Measurements from ENCODE around the gene IPCEF1.
"Not testable (repeated sequence)": the region's sequence is repeated elsewhere in the genome, so short reads cannot be mapped to it uniquely, and the experiment has no call there.

IPCEF1 gene

GRCh38 chr6:154371281-154371680, 14.7 kb upstream of the IPCEF1 start:
- DNase-seq (ENCODE audit: low read depth), result no peak

GRCh38 chr6:154370545-154370944, 13.9 kb upstream of the IPCEF1 start:
- no peak for DNase-seq (ENCODE audit: low read depth)

DNA sequence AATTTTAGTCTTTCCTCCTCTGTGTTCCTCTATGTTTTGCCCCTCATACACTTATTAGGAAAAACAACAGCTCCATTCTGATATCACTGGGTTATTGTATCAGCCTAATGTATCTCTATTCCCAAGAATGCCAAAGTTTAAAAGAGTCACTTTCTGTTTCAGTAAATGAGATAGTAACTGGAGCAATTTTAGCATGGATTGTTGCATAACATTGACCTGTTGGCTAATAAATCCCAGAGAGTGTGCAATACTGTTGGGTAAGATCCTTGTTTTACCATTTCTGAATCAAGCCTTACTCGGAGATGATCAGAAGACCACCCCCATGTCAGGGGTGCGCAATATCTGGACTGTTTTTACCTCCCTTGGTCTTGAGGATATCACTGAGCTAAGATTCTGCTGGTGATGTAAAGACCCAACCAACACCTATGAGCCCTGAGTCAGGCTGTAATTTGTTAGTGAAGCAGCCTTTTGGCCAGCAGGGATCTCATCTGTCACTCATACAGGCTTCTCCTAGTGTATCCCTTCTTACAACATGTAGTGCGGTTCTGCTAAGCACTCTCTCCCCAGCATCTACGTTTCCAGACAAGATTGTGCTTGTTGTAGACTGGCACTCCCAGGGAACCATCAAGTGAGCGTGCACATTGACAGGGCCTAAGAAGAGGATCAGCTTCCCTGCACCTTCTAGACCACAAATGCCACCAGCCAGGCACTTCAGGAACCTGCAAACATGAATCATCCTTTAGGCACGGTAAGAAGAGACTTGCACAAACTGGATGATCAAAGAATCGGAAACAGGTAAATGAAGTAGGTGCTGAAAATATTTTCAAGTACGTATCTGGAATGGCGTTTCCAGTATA, 11.5 kb upstream of the IPCEF1 start:
- no peak for DNase-seq (ENCODE audit: low read depth)

DNA sequence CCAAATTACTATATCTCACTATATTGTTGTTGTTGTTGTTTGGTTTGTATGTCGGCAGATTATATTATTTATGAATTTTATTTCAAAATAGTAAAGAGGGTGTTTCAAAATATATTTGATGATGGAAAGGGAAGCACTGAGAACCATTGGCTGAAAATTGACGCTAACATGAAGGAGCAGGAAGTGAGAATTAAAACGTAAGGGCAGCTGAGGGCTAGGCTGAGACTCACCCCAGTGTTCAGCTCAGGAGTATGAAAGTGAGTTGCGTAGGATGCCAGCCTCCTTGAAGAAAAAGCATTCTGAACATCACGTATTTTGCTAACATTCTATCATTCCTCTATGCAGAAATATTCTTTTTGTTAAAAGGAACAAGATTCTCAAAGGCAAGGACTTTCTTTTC, 10.7 kb upstream of the IPCEF1 start:
- no peak for DNase-seq (ENCODE audit: low read depth)

DNA sequence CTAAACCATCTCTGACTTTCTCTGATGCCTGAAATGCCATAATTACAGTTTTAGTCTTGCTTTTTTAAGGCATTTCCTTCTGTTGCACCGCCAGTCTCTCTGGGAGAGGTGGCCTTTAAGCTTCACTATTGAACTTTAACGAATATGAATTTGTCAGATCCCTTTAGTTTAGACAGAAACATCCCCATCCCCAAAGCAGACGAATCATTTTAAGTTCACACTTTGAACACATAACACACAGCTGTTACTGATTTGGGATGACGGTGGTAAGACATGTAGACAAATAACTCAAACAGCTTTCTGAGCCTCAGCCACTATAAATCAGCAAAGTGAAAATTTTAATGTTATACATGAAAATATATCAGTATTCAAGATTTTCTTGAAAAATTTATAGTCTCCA, 7.2 kb upstream of the IPCEF1 start:
- no peak for DNase-seq (ENCODE audit: low read depth)

- no peak for DNase-seq (ENCODE audit: low read depth)
Measured at GRCh38 chr6:154361476-154361875, 4.9 kb upstream of the IPCEF1 start.

GRCh38 chr6:154360476-154360875, 3.9 kb upstream of the IPCEF1 start:
- no peak for DNase-seq (ENCODE audit: low read depth)

DNA sequence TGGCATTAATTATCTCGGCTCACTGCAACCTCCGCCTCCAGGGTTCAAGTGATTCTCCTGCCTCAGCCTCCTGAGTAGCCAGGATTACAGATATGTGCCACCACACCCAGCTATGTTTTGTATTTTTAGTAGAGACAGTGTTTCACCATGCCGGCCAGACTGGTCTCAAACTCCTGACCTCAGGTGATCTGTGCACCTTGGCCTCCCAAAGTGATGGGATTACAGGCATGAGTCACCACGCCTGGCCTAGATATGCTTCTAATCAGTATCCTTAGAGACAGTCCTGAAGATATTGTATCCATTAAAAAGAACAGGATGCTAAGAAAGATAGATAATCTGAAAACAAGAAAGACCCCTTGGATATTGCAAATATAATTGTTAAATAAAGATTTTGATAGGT, 3.1 kb upstream of the IPCEF1 start:
- DNase-seq (ENCODE audit: low read depth), result no peak

GRCh38 chr6:154359161-154359574, 2.6 kb upstream of the IPCEF1 start:
- DNase-seq (ENCODE audit: low read depth), result no peak

- no peak for DNase-seq (ENCODE audit: low read depth)
Measured at GRCh38 chr6:154358019-154358545, 1.5 kb upstream of the IPCEF1 start.

DNA sequence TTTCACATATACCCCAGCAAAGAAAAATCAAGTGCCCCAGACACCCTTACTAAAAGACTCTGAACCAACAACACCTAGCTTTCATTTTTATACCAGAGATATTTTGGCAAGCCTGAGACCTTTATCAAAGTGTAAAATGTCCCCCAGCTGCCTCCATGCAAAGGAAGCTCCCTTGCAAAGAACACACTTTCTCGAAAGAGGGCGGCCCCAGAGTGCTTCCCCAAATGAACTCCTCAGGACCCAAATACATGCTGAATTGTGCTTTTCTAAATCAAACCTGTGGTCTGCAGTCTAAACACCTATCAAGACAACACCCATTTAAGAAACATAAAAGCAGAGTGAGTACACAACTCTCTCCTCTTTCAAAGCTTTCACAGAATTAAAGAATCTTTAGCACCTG, 490 bp downstream of the IPCEF1 start:
- no peak for DNase-seq (ENCODE audit: low read depth)

GRCh38 chr6:154354265-154354777, 2.3 kb downstream of the IPCEF1 start:
- no peak for DNase-seq (ENCODE audit: low read depth)

DNA sequence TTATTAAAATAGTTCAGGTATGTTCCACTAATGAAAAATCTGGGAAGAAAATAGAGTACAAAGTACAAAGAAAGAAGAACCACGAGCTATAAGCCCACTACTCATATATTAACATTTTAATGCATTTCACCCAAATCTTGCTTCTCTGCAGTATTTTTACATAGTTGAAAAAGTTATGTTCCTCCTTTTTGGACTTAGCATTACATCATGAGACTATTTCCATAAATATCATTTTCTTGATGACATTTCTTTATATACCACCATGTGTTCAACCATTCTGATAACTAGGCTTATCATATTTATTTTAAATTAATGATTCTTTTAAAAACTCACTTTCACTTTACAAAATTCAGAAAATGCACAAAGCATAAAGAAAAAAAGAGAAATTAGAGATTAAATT, 3.0 kb downstream of the IPCEF1 start:
- no peak for DNase-seq (ENCODE audit: low read depth)

DNA sequence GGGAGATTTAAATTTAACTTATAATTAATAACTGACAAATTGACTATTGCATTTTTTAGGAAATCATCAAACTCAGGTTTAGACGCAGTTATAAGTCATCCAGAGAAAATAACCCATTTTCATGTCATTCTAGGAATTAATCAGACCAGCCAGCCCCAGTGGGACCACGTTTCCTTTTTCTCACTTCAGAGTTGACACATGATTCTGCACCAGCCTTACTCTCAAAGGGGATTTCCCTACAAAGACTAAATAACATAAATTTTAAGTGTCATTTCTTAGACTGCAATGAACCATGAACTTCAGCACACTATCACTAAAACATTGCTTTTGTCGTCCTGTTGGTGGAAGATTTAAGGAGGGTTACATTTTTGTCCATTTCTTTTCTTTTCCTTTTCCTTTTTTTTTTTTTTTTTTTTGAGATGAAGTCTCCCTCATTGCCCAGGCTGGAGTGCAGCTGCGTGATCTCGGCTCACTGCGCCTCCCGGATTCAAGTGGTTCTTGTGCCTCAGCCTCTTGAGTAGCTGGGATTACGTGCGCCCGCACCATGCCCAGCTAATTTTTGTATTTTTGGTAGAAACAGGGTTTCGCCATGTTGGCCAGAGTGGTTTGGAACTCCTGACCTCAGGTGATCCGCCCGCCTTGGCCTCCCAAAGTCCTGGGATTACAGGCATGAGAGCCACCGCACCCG, 3.6 kb downstream of the IPCEF1 start:
- no peak for DNase-seq (ENCODE audit: low read depth)

DNA sequence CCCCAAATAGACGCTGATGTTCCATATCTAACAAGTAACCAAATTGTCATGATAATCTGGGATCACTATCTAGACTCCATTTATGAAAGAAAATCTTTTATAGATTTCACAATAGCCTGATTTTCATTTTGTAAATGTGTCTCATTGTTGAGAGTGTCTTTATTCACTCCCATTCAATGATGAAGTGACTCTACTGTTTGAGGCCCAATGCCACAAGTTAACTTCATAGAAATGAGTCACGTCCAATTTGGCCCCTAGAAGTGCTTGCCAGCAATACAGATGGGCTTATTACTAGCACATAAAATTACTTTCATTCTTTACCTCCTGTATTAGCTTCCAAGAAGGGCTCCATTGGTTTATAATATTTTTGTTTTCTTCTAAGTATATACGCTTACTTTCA, 6.3 kb downstream of the IPCEF1 start:
- DNase-seq (ENCODE audit: low read depth), result no peak

DNA sequence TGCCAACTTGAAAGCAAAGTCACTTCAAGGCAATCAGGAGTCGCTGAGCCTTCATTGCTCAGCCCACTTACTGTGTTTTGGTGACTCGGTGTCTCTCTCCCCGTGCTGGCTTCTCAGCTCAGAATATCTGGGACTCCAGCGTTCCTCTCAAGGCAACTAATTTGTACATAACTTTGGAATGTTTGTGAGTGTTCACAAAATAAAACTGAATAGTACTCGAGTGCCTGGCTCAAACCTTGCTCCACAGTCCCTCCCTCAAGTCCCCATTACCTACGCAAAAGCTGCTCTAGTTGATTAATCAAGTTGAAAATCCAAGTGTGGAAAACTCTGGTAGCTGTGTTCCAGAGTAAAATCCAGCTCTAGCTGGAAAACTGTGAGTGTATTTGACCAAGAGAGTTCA, 8.6 kb downstream of the IPCEF1 start:
- DNase-seq (ENCODE audit: low read depth), result no peak

DNA sequence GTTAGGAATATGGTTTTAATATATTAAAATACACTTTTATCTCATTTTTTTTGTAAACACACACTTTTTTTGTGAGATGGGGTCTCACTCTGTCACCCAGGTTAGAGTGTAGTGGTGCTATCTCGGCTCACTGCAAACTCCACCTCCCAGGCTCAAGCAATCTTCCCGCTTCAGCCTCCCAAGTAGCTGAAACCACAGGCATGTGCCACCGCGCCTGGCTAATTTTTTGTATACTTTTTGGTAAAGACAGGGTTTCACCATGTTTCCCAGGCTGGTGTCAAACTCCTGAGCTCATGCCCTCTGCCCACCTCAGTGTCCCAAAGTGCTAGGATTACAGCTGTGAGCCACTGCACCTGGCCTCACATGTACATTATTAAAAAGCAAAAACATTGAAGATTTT, 10.8 kb downstream of the IPCEF1 start:
- no peak for DNase-seq (ENCODE audit: low read depth)

DNA sequence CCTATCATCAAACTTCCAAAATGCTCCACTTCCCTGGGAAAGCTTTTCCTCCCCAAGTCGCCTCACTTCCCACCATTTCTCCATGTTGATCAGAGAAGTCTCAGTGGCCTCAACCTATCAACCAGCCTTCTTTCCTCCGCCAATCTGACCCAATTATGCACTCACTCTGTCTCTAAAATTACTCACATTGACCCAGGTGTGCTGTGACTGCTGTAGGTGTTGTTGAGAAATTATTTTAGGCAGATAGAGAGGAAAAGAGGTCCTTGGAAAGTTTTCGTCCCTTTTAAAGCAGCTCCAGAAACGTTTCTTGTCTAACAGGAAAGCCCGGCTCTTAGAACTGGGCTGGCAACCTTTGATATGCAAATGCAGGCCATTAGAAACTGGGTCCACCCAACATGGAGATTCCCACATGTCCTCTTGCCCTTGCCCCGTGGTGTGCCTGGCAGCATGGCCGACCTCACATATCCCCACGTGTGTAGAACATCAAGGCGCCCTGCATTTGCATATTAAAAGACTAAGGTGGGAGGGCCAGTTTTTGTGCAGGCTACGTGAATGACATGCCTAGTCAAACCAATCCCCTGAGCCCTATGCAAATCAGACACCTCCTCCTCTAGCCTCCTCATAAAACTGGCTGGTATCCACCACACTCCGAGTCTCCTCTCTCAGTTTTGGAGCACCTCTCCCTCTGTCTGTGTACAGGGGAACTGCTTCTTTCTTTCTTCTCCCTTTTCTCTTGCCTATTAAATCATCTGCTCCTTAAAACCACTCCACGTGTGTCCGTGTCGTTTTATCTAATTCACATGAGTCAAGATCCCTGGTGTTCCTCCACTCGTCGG, 12.9 kb downstream of the IPCEF1 start:
- no peak for DNase-seq (ENCODE audit: low read depth)

DNA sequence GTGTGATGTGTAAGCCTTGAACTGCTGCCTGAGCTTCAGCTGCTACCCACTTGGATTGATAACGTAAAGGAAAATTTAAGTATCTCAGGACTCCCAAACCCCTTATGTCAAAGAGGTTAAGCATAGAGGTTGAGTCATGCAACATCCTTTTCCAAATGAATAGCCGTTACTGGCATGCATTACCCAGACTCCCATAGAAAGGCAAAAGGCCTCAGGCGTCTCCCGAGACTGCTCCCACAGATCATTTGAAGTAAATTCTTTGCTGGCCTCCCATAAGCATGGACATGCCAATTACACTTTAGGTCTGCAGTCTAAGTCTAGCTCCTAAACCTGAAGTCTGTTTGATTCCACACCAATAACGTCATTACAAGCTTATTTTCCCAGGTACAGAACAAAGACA, 14.7 kb downstream of the IPCEF1 start:
- DNase-seq (ENCODE audit: low read depth), result no peak

GRCh38 chr6:154341336-154341735, 15.3 kb downstream of the IPCEF1 start:
- no peak for DNase-seq (ENCODE audit: low read depth)

GRCh38 chr6:154337406-154338005, 19.1 kb downstream of the IPCEF1 start:
- DNase-seq (ENCODE audit: low read depth), result no peak

DNA sequence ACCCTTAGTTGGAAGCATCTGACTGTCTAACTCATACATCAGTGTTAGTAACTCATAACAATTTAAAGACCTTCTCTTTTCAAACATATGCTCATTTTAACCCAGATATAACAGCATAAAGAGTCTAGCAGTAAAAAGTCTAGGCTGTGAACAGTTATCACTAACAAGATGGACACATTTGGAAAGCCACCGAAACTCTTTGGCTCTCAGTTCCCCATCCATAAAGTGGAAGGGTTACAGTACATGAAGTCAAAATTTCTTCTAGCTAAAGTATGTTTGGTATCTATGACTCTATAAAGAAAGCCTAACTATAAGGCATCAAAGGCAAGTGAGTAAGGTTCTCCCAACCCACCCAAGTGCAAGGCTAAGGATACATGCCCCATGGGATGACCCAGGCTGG, 22.5 kb downstream of the IPCEF1 start:
- DNase-seq (ENCODE audit: low read depth), result not testable (repeated sequence)

Measured in activated gamma-delta T cell treated with anti-CD3 and anti-CD28 coated beads, Interleukin-2, amount 50 U/mL, for 16 hours (primary cell).